Measurements from ENCODE around the gene PAX8.

Gene PAX8

DNA sequence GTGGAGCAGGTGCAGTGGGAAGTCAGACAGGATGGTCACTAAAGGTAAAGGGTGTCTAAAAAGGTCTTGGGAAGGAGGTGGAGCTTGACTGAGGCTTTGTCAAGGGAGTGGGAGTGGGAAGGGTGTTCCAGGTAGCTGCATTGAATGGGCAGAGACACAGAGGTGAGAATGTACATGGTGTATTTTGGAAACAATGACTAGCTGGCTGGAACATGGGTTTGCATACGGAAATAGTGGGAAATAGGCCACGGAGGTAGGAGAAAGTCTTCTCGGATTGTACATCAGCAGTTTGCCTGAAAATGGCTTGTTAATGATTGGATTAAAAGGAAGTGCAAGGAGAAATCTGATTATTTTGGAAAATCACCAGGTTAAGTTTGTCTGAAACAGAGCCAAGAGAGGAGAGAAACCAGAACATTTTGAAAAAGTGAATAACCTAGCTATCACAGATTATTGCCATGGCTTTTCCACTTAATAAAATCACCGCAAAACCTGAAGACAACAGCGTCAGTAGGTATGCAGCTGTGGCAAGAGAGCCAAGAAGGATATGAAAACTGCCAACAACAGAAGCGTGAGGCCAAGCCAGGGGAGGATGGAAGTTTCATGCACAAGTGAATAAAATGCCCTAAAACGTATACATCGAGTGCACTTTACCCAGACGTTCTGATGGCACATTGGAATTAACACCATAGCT, 13.9 kb downstream of the PAX8 start:
- H3K27ac ChIP-seq (ENCODE audit: extremely low read depth, low read depth, low read length) = no peak overlapping the region
- TF ChIP-seq ZNF248 (tag by site-specific recombination; IDR thresholded peaks at IDR 0.05) (no peak), KLF1 (tag by site-specific recombination; IDR thresholded peaks at IDR 0.05) (no peak), KLF9 (tag by site-specific recombination; IDR thresholded peaks at IDR 0.05; ENCODE audit: low read depth) (no peak), ZNF629 (tag by site-specific recombination; IDR thresholded peaks at IDR 0.05) (no peak), SP2 (tag by site-specific recombination; IDR thresholded peaks at IDR 0.05) (no peak), ZNF274 (IDR thresholded peaks at IDR 0.05; ENCODE audit: low read length) (no peak), ZNF274 (tag by site-specific recombination; IDR thresholded peaks at IDR 0.05; ENCODE audit: borderline replicate concordance) (no peak), ZNF555 (tag by site-specific recombination; conservative IDR thresholded peaks at IDR 0.05) (no peak), ZNF747 (tag by site-specific recombination; IDR thresholded peaks at IDR 0.05) (no peak), ZNF585B (tag by site-specific recombination; IDR thresholded peaks at IDR 0.05) (no peak), ZNF530 (tag by site-specific recombination; IDR thresholded peaks at IDR 0.05; ENCODE audit: low read depth) (no peak), ZNF184 (tag by site-specific recombination; IDR thresholded peaks at IDR 0.05) (no peak), ZNF544 (tag by site-specific recombination; IDR thresholded peaks at IDR 0.05) (no peak), ZNF560 (tag by site-specific recombination; IDR thresholded peaks at IDR 0.05; ENCODE audit: borderline replicate concordance) (no peak), ZNF202 (tag by site-specific recombination; IDR thresholded peaks at IDR 0.05; ENCODE audit: borderline replicate concordance) (no peak), ZNF423 (tag by site-specific recombination; IDR thresholded peaks at IDR 0.05) (no peak)
- TF ChIP-seq, protein P1, sequence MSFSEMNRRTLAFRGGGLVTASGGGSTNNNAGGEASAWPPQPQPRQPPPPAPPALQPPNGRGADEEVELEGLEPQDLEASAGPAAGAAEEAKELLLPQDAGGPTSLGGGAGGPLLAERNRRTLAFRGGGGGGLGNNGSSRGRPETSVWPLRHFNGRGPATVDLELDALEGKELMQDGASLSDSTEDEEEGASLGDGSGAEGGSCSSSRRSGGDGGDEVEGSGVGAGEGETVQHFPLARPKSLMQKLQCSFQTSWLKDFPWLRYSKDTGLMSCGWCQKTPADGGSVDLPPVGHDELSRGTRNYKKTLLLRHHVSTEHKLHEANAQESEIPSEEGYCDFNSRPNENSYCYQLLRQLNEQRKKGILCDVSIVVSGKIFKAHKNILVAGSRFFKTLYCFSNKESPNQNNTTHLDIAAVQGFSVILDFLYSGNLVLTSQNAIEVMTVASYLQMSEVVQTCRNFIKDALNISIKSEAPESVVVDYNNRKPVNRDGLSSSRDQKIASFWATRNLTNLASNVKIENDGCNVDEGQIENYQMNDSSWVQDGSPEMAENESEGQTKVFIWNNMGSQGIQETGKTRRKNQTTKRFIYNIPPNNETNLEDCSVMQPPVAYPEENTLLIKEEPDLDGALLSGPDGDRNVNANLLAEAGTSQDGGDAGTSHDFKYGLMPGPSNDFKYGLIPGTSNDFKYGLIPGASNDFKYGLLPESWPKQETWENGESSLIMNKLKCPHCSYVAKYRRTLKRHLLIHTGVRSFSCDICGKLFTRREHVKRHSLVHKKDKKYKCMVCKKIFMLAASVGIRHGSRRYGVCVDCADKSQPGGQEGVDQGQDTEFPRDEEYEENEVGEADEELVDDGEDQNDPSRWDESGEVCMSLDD (tag by site-specific recombination; IDR thresholded peaks at IDR 0.05) = no peak
- TF ChIP-seq, protein P2, sequence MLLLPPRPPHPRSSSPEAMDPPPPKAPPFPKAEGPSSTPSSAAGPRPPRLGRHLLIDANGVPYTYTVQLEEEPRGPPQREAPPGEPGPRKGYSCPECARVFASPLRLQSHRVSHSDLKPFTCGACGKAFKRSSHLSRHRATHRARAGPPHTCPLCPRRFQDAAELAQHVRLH (tag by site-specific recombination; IDR thresholded peaks at IDR 0.05) = no peak
- TF ChIP-seq, protein P3, sequence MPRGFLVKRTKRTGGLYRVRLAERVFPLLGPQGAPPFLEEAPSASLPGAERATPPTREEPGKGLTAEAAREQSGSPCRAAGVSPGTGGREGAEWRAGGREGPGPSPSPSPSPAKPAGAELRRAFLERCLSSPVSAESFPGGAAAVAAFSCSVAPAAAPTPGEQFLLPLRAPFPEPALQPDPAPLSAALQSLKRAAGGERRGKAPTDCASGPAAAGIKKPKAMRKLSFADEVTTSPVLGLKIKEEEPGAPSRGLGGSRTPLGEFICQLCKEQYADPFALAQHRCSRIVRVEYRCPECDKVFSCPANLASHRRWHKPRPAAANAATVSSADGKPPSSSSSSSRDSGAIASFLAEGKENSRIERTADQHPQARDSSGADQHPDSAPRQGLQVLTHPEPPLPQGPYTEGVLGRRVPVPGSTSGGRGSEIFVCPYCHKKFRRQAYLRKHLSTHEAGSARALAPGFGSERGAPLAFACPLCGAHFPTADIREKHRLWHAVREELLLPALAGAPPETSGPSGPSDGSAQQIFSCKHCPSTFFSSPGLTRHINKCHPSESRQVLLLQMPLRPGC (tag by site-specific recombination; IDR thresholded peaks at IDR 0.05) = no peak
- TF ChIP-seq, protein P4, sequence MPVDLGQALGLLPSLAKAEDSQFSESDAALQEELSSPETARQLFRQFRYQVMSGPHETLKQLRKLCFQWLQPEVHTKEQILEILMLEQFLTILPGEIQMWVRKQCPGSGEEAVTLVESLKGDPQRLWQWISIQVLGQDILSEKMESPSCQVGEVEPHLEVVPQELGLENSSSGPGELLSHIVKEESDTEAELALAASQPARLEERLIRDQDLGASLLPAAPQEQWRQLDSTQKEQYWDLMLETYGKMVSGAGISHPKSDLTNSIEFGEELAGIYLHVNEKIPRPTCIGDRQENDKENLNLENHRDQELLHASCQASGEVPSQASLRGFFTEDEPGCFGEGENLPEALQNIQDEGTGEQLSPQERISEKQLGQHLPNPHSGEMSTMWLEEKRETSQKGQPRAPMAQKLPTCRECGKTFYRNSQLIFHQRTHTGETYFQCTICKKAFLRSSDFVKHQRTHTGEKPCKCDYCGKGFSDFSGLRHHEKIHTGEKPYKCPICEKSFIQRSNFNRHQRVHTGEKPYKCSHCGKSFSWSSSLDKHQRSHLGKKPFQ (tag by site-specific recombination; IDR thresholded peaks at IDR 0.05) = no peak
- no peak overlapping the region for H3K4me3 ChIP-seq (ENCODE audit: low read depth, low read length)
- no peaks in the 10 kb centered on the region for H3K36me3 ChIP-seq (ENCODE audit: control insufficient read depth in 2 of 2, insufficient read depth in 1 of 2, low read length in 2 of 2)
- H3K4me1 ChIP-seq (ENCODE audit: control insufficient read depth, insufficient read depth, low read length) = no peaks in the 10 kb centered on the region; the same call in 1 of the 2 replicates
- POLR2A ChIA-PET = no interaction called here
- H3K9me3 ChIP-seq (ENCODE audit: control insufficient read depth, insufficient read depth, low read depth, low read length) = no peaks in the 10 kb centered on the region
- CTCF ChIA-PET = interaction anchor here (0.6 to 7.6 kb wide), 6 partner anchors 9 to 1547 kb away, joined by 3 to 35 read pairs (median 3); no protein-coding TSS in a partner anchor
